ENCODE data around the gene RAPGEF5.

GRCh38 chr7:22326181-22326580, 30.8 kb downstream of the RAPGEF5 start:
- TF ChIP-seq CTCF (conservative IDR thresholded peaks at IDR 0.05; ENCODE audit: low read depth, low read length) (no peak), EZH2 (IDR thresholded peaks at IDR 0.05; ENCODE audit: low read length, unreplicated experiment) (no peak)

Data from PC-3 (cell line).